Neural crest cell (in vitro differentiated cells): Measurements from ENCODE around the gene TOLLIP. TPM values are rescaled to one million over a fixed set of nuclear protein-coding genes. Genes with fewer than 3 reads are reported as not detected.

Source experiments
- DNase-seq: peaks from one replicate; pipeline ENCODE4 v3.0.0; 2021; ENCODE audit warnings: low read depth, mixed read lengths, low spot score
- H3K27ac Mint-ChIP-seq: one replicate; pipeline ENCODE4 v1.8.0; 2021; ENCODE audit warnings: mild to moderate bottlenecking, mixed read lengths; ENCODE audit not compliant: unreplicated experiment
- H3K27me3 Mint-ChIP-seq: 2 replicates; pipeline ENCODE4 v1.8.0; 2021; ENCODE audit warnings: low read depth, mild to moderate bottlenecking, mixed read lengths
- H3K36me3 Mint-ChIP-seq: 2 replicates; pipeline ENCODE4 v1.8.0; 2021; ENCODE audit warnings: low read depth, mild to moderate bottlenecking, mixed read lengths
- H3K4me1 Mint-ChIP-seq: 2 replicates; pipeline ENCODE4 v1.8.0; 2021; ENCODE audit warnings: mixed read lengths
- H3K4me3 Mint-ChIP-seq: one replicate; pipeline ENCODE4 v1.8.0; 2021; ENCODE audit warnings: mild to moderate bottlenecking, mixed read lengths
- H3K9me3 Mint-ChIP-seq: 2 replicates; pipeline ENCODE4 v1.8.0; 2021; ENCODE audit warnings: mixed read lengths
- total RNA-seq: library from RNA; stranded (reverse); gene quantifications from 2 replicates; pipeline ENCODE4 v1.2.1, GENCODE V29; 2021
- TF ChIP-seq, protein P1 (sequence below): fragments of 200-600 bp; sonication (generic); conservative IDR thresholded peaks from 2 replicates; pipeline ENCODE4 v1.5.0; 2021; ENCODE audit warnings: antibody characterized with exemption, mild to moderate bottlenecking

Gene TOLLIP
- total RNA-seq, 1 donor from 2014 or later = 40.3 TPM

DNA sequence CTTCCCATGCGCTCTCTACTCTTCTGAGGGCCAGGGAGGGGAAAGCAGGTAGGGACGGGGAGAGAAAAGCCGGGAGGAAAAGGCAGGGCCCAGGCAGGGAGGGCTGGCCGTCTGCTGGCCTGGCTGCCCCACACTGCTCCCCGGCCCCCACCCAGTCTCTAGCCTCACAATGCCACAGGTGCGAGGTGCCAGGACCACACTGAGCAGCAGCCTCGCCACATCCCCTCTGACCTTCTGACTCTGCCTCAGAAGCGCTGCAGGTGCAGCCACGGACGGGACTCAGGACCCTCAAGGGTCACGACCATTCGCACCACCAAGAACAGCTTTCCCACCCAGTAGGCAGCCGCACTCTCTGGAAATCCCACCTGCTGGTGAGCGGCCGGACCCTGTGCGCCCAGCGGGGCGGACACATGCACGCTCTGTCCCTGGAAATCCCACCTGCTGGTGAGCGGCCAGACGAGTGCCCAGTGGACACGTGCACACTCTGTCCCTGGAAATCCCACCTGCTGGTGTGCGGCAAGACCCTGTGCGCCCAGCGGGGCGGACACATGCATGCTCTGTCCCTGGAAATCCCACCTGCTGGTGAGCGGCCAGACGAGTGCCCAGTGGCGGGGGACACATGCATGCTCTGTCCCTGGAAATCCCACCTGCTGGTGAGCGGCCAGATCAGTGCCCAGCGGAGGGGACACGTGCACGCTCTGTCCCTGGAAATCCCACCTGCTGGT is 20.1 kb downstream of the TOLLIP start:
- DNase-seq = no peak
- Mint-ChIP-seq H3K27me3 (no peaks in the 10 kb centered on the region), H3K4me1 (no peaks in the 10 kb centered on the region), H3K36me3 (peaks cover 8% of the 10 kb centered on the region), H3K27ac (no peak overlapping the region), H3K4me3 (no peak overlapping the region), H3K9me3 (no peaks in the 10 kb centered on the region)
- TF ChIP-seq, protein P1, sequence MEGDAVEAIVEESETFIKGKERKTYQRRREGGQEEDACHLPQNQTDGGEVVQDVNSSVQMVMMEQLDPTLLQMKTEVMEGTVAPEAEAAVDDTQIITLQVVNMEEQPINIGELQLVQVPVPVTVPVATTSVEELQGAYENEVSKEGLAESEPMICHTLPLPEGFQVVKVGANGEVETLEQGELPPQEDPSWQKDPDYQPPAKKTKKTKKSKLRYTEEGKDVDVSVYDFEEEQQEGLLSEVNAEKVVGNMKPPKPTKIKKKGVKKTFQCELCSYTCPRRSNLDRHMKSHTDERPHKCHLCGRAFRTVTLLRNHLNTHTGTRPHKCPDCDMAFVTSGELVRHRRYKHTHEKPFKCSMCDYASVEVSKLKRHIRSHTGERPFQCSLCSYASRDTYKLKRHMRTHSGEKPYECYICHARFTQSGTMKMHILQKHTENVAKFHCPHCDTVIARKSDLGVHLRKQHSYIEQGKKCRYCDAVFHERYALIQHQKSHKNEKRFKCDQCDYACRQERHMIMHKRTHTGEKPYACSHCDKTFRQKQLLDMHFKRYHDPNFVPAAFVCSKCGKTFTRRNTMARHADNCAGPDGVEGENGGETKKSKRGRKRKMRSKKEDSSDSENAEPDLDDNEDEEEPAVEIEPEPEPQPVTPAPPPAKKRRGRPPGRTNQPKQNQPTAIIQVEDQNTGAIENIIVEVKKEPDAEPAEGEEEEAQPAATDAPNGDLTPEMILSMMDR = no peak

DNA sequence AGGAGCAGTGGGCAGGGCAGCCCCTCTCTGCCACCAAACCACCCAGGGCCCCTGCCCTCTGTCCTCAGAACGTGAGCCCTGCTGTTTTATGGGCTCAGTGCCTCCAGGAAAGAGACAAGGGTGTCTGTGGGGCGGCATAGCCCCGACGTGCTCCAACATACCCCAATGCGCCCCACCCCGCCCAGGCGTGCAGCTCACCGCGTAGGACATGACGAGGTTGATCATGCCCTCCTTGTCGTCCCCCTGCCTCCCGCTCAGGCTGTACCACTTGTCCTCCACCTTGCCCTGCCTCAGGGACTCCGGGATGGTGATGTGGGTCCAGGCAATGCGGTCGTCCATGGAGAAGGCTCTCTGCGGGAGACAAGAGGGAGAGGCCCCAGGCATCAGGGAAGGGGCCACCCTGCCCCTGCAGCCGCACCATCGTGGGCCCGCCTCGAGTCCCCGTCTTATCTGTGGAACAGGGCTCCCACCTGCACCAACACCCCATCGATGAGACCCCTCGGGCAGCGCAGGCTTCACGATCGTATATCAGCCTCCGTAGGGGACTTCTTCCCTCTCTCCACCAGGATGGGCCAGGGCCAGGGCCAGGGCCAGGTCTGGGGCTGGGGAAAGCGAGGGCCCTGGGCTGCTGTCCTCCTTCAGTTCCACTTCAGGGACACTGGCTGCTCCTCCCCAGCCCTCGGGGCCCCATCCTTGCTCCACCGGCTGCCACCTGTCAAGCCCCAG is 20.8 kb downstream of the TOLLIP start:
- TF ChIP-seq, protein P1 = no peak
- Mint-ChIP-seq H3K27me3 (no peaks in the 10 kb centered on the region), H3K4me1 (no peaks in the 10 kb centered on the region), H3K27ac (no peak overlapping the region), H3K4me3 (no peak overlapping the region), H3K9me3 (no peaks in the 10 kb centered on the region), H3K36me3 (peaks cover 8% of the 10 kb centered on the region)
- DNase-seq = no peak

DNA sequence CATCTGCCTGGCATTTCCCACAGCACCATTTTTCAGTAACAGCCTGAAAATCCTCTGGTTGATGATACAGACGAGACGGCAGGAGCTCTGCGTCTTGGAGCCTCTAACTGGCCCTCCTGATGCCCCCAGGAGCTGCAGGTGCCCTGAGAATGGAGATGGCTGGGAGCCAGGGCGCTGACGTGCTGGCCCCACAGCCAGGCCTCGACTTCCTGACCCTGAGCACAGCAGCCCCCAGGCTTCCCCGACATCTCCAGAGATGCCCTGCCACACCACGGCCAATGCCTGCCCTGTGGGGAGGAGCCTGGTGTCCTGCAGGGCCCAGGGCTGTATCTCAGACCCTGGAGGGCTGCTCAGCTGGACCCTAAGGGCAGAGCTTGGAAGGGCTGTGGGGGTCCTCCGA is 21.5 kb downstream of the TOLLIP start:
- Mint-ChIP-seq H3K4me3 (no peak overlapping the region), H3K27ac (no peak overlapping the region), H3K4me1 (no peaks in the 10 kb centered on the region), H3K27me3 (no peaks in the 10 kb centered on the region), H3K36me3 (peaks cover 8% of the 10 kb centered on the region), H3K9me3 (no peaks in the 10 kb centered on the region)
- DNase-seq = no peak
- TF ChIP-seq, protein P1 = no peak

DNA sequence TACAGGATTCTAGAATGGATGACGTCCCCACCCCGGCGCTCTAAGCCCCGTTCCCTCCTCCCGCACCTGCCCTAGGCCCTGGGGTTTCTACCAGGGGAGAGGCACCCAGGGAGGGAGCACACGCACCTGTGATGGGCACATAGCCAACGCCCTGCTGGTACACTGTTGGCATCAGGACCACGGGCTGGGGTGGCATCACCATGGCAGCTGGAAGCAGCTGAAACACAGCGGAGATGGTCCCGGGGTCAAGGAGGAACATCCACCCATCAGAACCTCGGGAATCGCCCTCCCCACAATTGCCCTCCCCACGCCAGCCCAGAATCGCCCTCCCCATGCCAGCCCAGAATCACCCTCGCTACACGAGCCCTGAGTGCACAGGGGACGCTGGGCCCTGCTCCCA is 23.6 kb downstream of the TOLLIP start:
- H3K27ac Mint-ChIP-seq = no peak overlapping the region
- H3K4me3 Mint-ChIP-seq = no peak overlapping the region
- peaks cover 6% of the 10 kb centered on the region for H3K4me1 Mint-ChIP-seq
- TF ChIP-seq, protein P1 = no peak
- no peaks in the 10 kb centered on the region for H3K27me3 Mint-ChIP-seq
- DNase-seq = no peak
- peaks cover 6% of the 10 kb centered on the region for H3K36me3 Mint-ChIP-seq
- no peaks in the 10 kb centered on the region for H3K9me3 Mint-ChIP-seq

DNA sequence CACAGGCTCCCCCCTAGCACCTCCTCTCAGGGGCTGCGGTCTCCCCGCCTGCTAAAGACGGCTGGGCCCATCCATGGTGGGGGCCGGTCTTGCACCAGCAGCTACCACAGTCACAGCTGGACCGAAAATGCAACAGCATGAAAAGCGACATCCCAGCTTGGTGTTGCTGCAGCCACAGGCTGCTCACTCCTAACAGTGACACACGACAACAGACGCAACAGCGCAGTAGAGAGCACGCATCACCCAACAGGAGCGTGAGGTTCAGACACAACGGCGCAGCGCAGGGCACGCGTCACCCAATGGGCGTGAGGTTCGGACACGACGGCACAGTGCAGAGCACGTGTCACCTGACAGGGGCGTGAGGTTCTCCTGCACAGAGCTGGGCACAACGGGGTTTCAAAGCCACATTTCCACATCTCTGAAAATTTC is 24.1 kb downstream of the TOLLIP start:
- Mint-ChIP-seq H3K4me1 (peaks cover 6% of the 10 kb centered on the region), H3K4me3 (no peak overlapping the region), H3K9me3 (no peaks in the 10 kb centered on the region)

More for the DNA sequence above, 24.1 kb downstream of the TOLLIP start:
- H3K27me3 Mint-ChIP-seq = no peaks in the 10 kb centered on the region
- no peak overlapping the region for H3K27ac Mint-ChIP-seq
- DNase-seq = no peak
- TF ChIP-seq, protein P1 = no peak
- peaks cover 6% of the 10 kb centered on the region for H3K36me3 Mint-ChIP-seq
